Measurements from ENCODE around the gene F12. TPM values are rescaled to one million over a fixed set of nuclear protein-coding genes. Genes with fewer than 3 reads are reported as not detected.

Gene F12
- total and polyA plus RNA-seq, 2 of the 8 experiments (the other 6 are each of a cell fraction or from before 2014, with no cell fraction given): 6.5 to 7.8 TPM

DNA sequence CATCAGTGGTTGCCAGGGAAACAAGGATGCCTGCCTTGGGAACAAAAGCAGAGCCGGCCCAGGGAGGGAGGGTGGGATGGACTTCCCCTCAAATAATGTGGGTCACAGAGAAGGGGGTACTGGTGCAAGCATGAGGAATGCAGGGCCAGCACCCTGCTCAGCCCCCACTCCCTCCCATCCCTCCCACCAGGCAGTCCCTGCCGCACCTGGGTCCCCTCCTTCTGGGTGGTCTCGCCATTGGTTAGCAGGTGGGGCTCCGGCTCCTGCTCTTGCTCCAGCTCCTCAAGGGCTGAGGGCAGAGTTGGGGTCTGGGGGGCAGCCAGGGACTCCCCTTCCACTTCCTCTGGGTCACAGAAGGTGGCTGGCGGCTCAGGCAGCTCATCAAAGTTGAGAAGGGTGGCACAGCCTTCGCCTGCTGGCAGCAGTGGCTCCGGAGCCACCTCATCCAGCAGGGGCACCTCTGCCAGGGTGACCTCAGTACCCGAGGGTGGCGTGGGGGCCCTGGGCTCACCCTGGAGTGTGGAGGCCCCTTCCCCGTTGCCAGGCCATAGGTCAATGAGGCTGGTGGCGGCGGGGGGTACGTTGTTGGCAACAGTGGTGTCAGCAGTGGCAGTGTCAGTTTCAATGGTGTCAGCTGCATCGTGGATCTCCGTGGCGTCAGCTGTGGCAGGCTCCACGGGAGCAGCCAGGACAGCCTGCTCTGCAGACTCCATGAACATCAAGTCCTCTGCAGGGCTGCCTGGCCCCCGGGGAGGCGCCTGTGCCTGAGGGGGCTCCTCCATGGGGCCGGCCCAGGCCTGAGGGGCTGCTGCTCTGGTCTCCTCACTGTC is 48.7 kb upstream of the F12 start:
- POLR2A ChIA-PET (ENCODE audit: partially characterized antibody): interaction anchor here (0.7 to 67.5 kb wide), 12 partner anchors 11 to 155 kb away, joined by 3 to 3349 read pairs (median 3); partner anchors contain the start of genes DBN1, DOK3, LMAN2 and PDLIM7
- Histone ChIP-seq H3K4me3 (ENCODE audit: extremely low read depth in 1 of 4, insufficient read depth in 2 of 4, low read depth in 3 of 4, low read length in 4 of 4) (no peak overlapping the region), H3K9ac (replicated peaks in 1 of 4; ENCODE audit: extremely low read depth in 1 of 4, low read depth in 3 of 4, low read length in 3 of 4) (no peak overlapping the region)

More for the DNA sequence above, 48.7 kb upstream of the F12 start:
- CTCF ChIA-PET (ENCODE audit: partially characterized antibody): interaction anchor here (1.0 to 23.6 kb wide), 29 partner anchors 9 to 149 kb away, joined by 3 to 430 read pairs (median 5); partner anchors contain the start of genes DBN1, DDX41, F12 and GRK6
- Histone ChIP-seq H4K20me1 (replicated peaks in 1 of 2; ENCODE audit: control insufficient read depth in 1 of 2, insufficient read depth in 2 of 2, low read length in 2 of 2) (peaks cover 27 to 38% of the 10 kb centered on the region in 2 experiments), H3K27ac (ENCODE audit: low read depth, low read length) (peak overlapping the region; percentile 47), H4K91ac (replicated peaks; ENCODE audit: insufficient read length, low read length) (no peak overlapping the region), H2BK12ac (ENCODE audit: low read depth, low read length) (no peak overlapping the region), H3K4me1 (replicated peaks in 1 of 4; ENCODE audit: control insufficient read depth in 3 of 4, insufficient read depth in 4 of 4, low read length in 3 of 4) (peaks cover 0 to 20% (median 10%) of the 10 kb centered on the region in 4 experiments; a peak in 6 of 7 replicates), H3K14ac (ENCODE audit: insufficient read length) (no peak overlapping the region), H3K23ac (ENCODE audit: insufficient read length) (no peak overlapping the region), H2BK5ac (ENCODE audit: low read depth, low read length) (no peak overlapping the region), H2BK120ac (replicated peaks; ENCODE audit: low read depth, low read length) (no peak overlapping the region), H3K4ac (replicated peaks; ENCODE audit: insufficient read length, low read depth, low read length) (no peak overlapping the region), H3K36me3 (ENCODE audit: control insufficient read depth in 2 of 4, insufficient read depth in 4 of 4, low read length in 3 of 4) (peaks cover 19 to 53% (median 44%) of the 10 kb centered on the region in 4 experiments), H4K5ac (ENCODE audit: insufficient read length, low read depth, low read length) (no peak overlapping the region), H4K8ac (ENCODE audit: extremely low read depth, insufficient read depth, low read length) (no peak overlapping the region), H3K79me1 (ENCODE audit: low read depth, low read length) (peaks cover 3% of the 10 kb centered on the region; the same call in 1 of the 2 replicates), H3K9me3 (ENCODE audit: insufficient read depth in 2 of 2, low read depth in 1 of 2, low read length in 1 of 2) (no peaks in the 10 kb centered on the region), H2BK20ac (ENCODE audit: low read length) (no peak overlapping the region), H3K79me2 (ENCODE audit: control insufficient read depth in 1 of 2, insufficient read depth in 2 of 2, low read length in 2 of 2) (no peaks in the 10 kb centered on the region), H3K27me3 (replicated peaks in 1 of 4; ENCODE audit: control insufficient read depth in 3 of 4, extremely low read depth in 1 of 4, insufficient read depth in 3 of 4, low read length in 3 of 4) (peaks cover 0 to 7% (median 1%) of the 10 kb centered on the region in 4 experiments; a peak in 1 of 7 replicates), H3K56ac (replicated peaks; ENCODE audit: insufficient read length, low read depth, low read length) (no peak overlapping the region), H2BK15ac (ENCODE audit: low read length) (no peak overlapping the region), H3K18ac (ENCODE audit: extremely low read depth, low read length) (no peak overlapping the region), H2AFZ (ENCODE audit: low read length) (no peak overlapping the region), H2AK5ac (ENCODE audit: low read depth, low read length) (no peak overlapping the region), H3K23me2 (ENCODE audit: low read depth, low read length) (peaks cover 15% of the 10 kb centered on the region; the same call in 1 of the 2 replicates), H3K4me2 (ENCODE audit: insufficient read depth in 1 of 2, low read depth in 2 of 2, low read length in 2 of 2) (no peak overlapping the region)
- no peak for DNase-seq (ENCODE audit: low read depth in 1 of 2, low spot score in 2 of 2)
- no peak for FAIRE-seq
- TF ChIP-seq CEBPB (IDR thresholded peaks at IDR 0.05; ENCODE audit: low read depth, low read length) (no peak), SIN3A (conservative IDR thresholded peaks at IDR 0.05 in 1 of 2, IDR thresholded peaks at IDR 0.05 in 1 of 2; ENCODE audit: low read depth in 1 of 2, low read length in 2 of 2) (0 out of 4 replicates have a peak, but pooled peaks of 1 of the 2 experiments have one; percentile 29), SIX5 (IDR thresholded peaks at IDR 0.05; ENCODE audit: low read depth, low read length) (no peak), EGR1 (IDR thresholded peaks at IDR 0.05; ENCODE audit: borderline replicate concordance, low read depth, low read length) (peak; percentile 60; the same call in 1 of the 2 replicates)
- 92% methylated on average over 17 of the region's 20 CpGs; no CpG with 5 or more reads in 1 of the 2 experiments for WGBS, 2 experiments (ENCODE audit: extremely low coverage in 1 of 2, insufficient coverage in 1 of 2, insufficient read length in 1 of 2, insufficient replicate concordance in 2 of 2, low coverage in 1 of 2, low lambda C conversion rate in 2 of 2, missing lambda C conversion rate in 1 of 2)
